Lower lobe of right lung (tissue), 2 donors: ENCODE data around the gene CD177. TPM values are rescaled to one million over a fixed set of nuclear protein-coding genes. Genes with fewer than 3 reads are reported as not detected.

ENCODE experiments used
- ATAC-seq, 2 donors: fragments of 200-7000 bp; cut with Tn5 transposase; one replicate each; pipeline ENCODE4 v1.9.1; 2020 to 2022; ENCODE audit warnings: mild to moderate bottlenecking in 2 of 2, moderate library complexity in 2 of 2
- DNase-seq: peaks from one replicate; pipeline ENCODE4 v3.0.0-alpha.2; 2020
- H3K27ac ChIP-seq: fragments of 200-600 bp; one replicate; pipeline ENCODE4 v1.8.0; 2022
- H3K27me3 ChIP-seq: fragments of 200-600 bp; one replicate; pipeline ENCODE4 v1.8.0; 2022; ENCODE audit warnings: low read depth
- H3K36me3 ChIP-seq: fragments of 200-600 bp; one replicate; pipeline ENCODE4 v1.8.0; 2022; ENCODE audit warnings: mild to moderate bottlenecking
- H3K4me1 ChIP-seq: fragments of 200-600 bp; one replicate; pipeline ENCODE4 v1.8.0; 2022
- H3K4me3 ChIP-seq: fragments of 200-600 bp; one replicate; pipeline ENCODE4 v1.8.0; 2022; ENCODE audit warnings: mild to moderate bottlenecking
- H3K9me3 ChIP-seq: fragments of 200-600 bp; one replicate; pipeline ENCODE4 v1.8.0; 2022
- CTCF ChIP-seq: fragments of 200-600 bp; IDR thresholded peaks from one replicate; pipeline ENCODE4 v1.8.0; 2022; ENCODE audit warnings: antibody characterized with exemption, mild to moderate bottlenecking
- intact Hi-C: fragments of 100-400 bp; cut with DNase I; formaldehyde crosslinking; loops from one replicate; pipeline ENCODE4 v1.11.0; 2022
- total RNA-seq: library from RNA; stranded (reverse); fragmentation: NEBNext Ultra II Directional; extraction: Animal tissue kit (Norgen Biotek cat#: 25700); gene quantifications from one replicate; pipeline ENCODE4 v1.2.1, GENCODE V29; 2021
- donor health status: DM: no; HTN: yes; CAD: no; lungs with severe emphysema.

Gene CD177
- total RNA-seq, 1 donor from 2014 or later = 5.7 TPM

GRCh38 chr19:43412441-43412840 is 59.0 kb downstream of the CD177 start:
- H3K4me1 ChIP-seq = no peaks in the 10 kb centered on the region
- no peak for ATAC-seq
- H3K27me3 ChIP-seq = no peaks in the 10 kb centered on the region
- no peak overlapping the region for H3K27ac ChIP-seq
- DNase-seq = no peak
- intact Hi-C loops = no loop called here
- H3K36me3 ChIP-seq = no peaks in the 10 kb centered on the region
- H3K4me3 ChIP-seq = no peak overlapping the region
- H3K9me3 ChIP-seq = no peaks in the 10 kb centered on the region
- no peak for TF ChIP-seq CTCF

Other genes with a start within 250 kb of the CD177 start
- not detected for gene PSG5, start 167.2 kb upstream of the CD177 start, total RNA-seq
- not detected for gene PSG4, start 148.0 kb upstream of the CD177 start, total RNA-seq
- gene PSG9, start 84.2 kb upstream of the CD177 start, total RNA-seq = not detected
- not detected for gene TEX101, start 61.2 kb downstream of the CD177 start, total RNA-seq
- gene LYPD3, start 111.9 kb downstream of the CD177 start, total RNA-seq = 0.74 TPM
- gene PHLDB3, start 151.1 kb downstream of the CD177 start, total RNA-seq = 7.8 TPM
- 47.4 TPM for gene ETHE1, start 173.5 kb downstream of the CD177 start, total RNA-seq
- gene ZNF575, start 179.5 kb downstream of the CD177 start, total RNA-seq = 2.8 TPM
- 26.9 TPM for gene XRCC1, start 221.8 kb downstream of the CD177 start, total RNA-seq
- 5.8 TPM for gene PINLYP, start 222.1 kb downstream of the CD177 start, total RNA-seq
- 21.1 TPM for gene IRGQ, start 242.4 kb downstream of the CD177 start, total RNA-seq
- gene ZNF576, start 242.9 kb downstream of the CD177 start, total RNA-seq = 14.2 TPM